ENCODE results near the gene FYCO1.

The FYCO1 gene

GRCh38 chr3:45940004-45940780 is 55.4 kb downstream of the FYCO1 start:
- DNase-seq, result no peak

GRCh38 chr3:45939341-45939771 is 56.3 kb downstream of the FYCO1 start:
- DNase-seq, result no peak

- peak; percentile 87 for DNase-seq
Observed at GRCh38 chr3:45938864-45939263, 56.8 kb downstream of the FYCO1 start.

- peak; percentile 35 for DNase-seq
Observed at GRCh38 chr3:45938043-45938435, 57.6 kb downstream of the FYCO1 start.

GRCh38 chr3:45937206-45938042 is 58.2 kb downstream of the FYCO1 start:
- DNase-seq, result peak; percentile 43

GRCh38 chr3:45936261-45936660 is 59.4 kb downstream of the FYCO1 start:
- no peak for DNase-seq

- DNase-seq, result no peak
Observed at GRCh38 chr3:45933591-45933990, 62.0 kb downstream of the FYCO1 start.

GRCh38 chr3:45932112-45932511 is 63.5 kb downstream of the FYCO1 start:
- no peak for DNase-seq

- no peak for DNase-seq
Observed at GRCh38 chr3:45931496-45931895, 64.1 kb downstream of the FYCO1 start.

GRCh38 chr3:45929042-45929679 is 66.5 kb downstream of the FYCO1 start:
- DNase-seq, result peak; percentile 81

GRCh38 chr3:45927881-45928280 is 67.7 kb downstream of the FYCO1 start:
- DNase-seq, result no peak

- DNase-seq, result no peak
Observed at GRCh38 chr3:45923755-45924154, 71.9 kb downstream of the FYCO1 start.

GRCh38 chr3:45922950-45923590 is 72.6 kb downstream of the FYCO1 start:
- no peak for DNase-seq

- DNase-seq, result no peak
Observed at GRCh38 chr3:45922039-45922326, 73.6 kb downstream of the FYCO1 start.

GRCh38 chr3:45921158-45922038 is 74.2 kb downstream of the FYCO1 start:
- no peak for DNase-seq

- no peak for DNase-seq
Observed at GRCh38 chr3:45917146-45917898, 78.3 kb downstream of the FYCO1 start.

- DNase-seq, result peak; percentile 85
Observed at GRCh38 chr3:45915518-45916231, 79.9 kb downstream of the FYCO1 start.

GRCh38 chr3:45915059-45915439 is 80.6 kb downstream of the FYCO1 start:
- DNase-seq, result no peak

GRCh38 chr3:45914362-45915058 is 81.1 kb downstream of the FYCO1 start:
- no peak for DNase-seq

GRCh38 chr3:45912435-45912834 is 83.2 kb downstream of the FYCO1 start:
- no peak for DNase-seq
